ENCODE measurements around the gene ADH6.

- TF ChIP-seq TCF4 (CRISPR knock-in tag; IDR thresholded peaks at IDR 0.05; ENCODE audit: borderline replicate concordance), result no peak
- TF ChIP-seq TSHZ2 (CRISPR knock-in tag; IDR thresholded peaks at IDR 0.05), result no peak
- no peak for TF ChIP-seq PATZ1 (CRISPR knock-in tag; IDR thresholded peaks at IDR 0.05; ENCODE audit: borderline replicate concordance)
- no peak for TF ChIP-seq PPARA (CRISPR knock-in tag; IDR thresholded peaks at IDR 0.05; ENCODE audit: borderline replicate concordance)
- TF ChIP-seq ISL1 (CRISPR knock-in tag; IDR thresholded peaks at IDR 0.05), result no peak
- TF ChIP-seq RARB (CRISPR knock-in tag; IDR thresholded peaks at IDR 0.05), result no peak
- no peak for TF ChIP-seq OSR1 (CRISPR knock-in tag; IDR thresholded peaks at IDR 0.05)
Observed at GRCh38 chr4:99201690-99202089, 17.4 kb downstream of the ADH6 start.
